ENCODE results near the gene PTRH1. TPM values are rescaled to one million over a fixed set of nuclear protein-coding genes. Genes with fewer than 3 reads are reported as not detected.

Gene PTRH1
- total RNA-seq, 1 experiment from 2014 or later, result 21.8 TPM

- DNase-seq (ENCODE audit: low read depth, low spot score), result no peak
- peaks cover 54 to 62% of the 10 kb centered on the region in 2 experiments for H3K4me1 ChIP-seq (ENCODE audit: control insufficient read depth in 1 of 2, insufficient read depth in 2 of 2, low read length in 2 of 2)
- peak overlapping the region; percentile 8; the same call in 1 of the 2 replicates for H3K27ac ChIP-seq (ENCODE audit: low read depth, low read length)
- no peak overlapping the region for H2AFZ ChIP-seq (ENCODE audit: low read depth, low read length, poor library complexity, severe bottlenecking)
- H3K4me3 ChIP-seq (replicated peaks in 1 of 2; ENCODE audit: low read depth in 1 of 2, low read length in 2 of 2), result no peak overlapping the region
- intact Hi-C loops (cut with micrococcal nuclease), result loop anchor here (5.0 kb wide), 2 partner anchors 111 to 201 kb away; partner anchors contain the start of gene STXBP1
- H3K79me2 ChIP-seq (ENCODE audit: insufficient read depth, low read length), result no peaks in the 10 kb centered on the region
- TF ChIP-seq SP1 (IDR thresholded peaks at IDR 0.05; ENCODE audit: low read depth) (no peak), ELF1 (IDR thresholded peaks at IDR 0.05; ENCODE audit: borderline replicate concordance, low read depth) (no peak), EGR1 (IDR thresholded peaks at IDR 0.05; ENCODE audit: low read depth) (no peak), POLR2AphosphoS5 (IDR thresholded peaks at IDR 0.05; ENCODE audit: low read depth, low read length) (no peak), EZH2phosphoT487 (IDR thresholded peaks at IDR 0.05; ENCODE audit: borderline replicate concordance) (no peak), YY1 (IDR thresholded peaks at IDR 0.05; ENCODE audit: extremely low read depth, insufficient replicate concordance, low read depth, low read length) (no peak), REST (IDR thresholded peaks at IDR 0.05; ENCODE audit: low read depth) (no peak)
- no peaks in the 10 kb centered on the region for H3K27me3 ChIP-seq (ENCODE audit: insufficient read depth, low read length)
- RAD21 ChIA-PET (ENCODE audit: low non-redundant PET in 1 of 2, low total read pairs in 2 of 2, uncharacterized antibody in 2 of 2, unreplicated experiment in 2 of 2), result no interaction called here
- H3K9me2 ChIP-seq (ENCODE audit: insufficient read depth), result no peaks in the 10 kb centered on the region
- no peaks in the 10 kb centered on the region for H3K9me3 ChIP-seq (ENCODE audit: control insufficient read depth in 1 of 2, insufficient read depth in 1 of 2, low read depth in 1 of 2, low read length in 2 of 2)
- no peak for ATAC-seq
- CTCF ChIA-PET, result interaction anchor here (2.7 kb wide), 1 partner anchor 12 kb away, joined by 17 read pairs; the partner anchor contains the start of gene TOR2A
- no TSS peak for BruUV-seq (replicated peaks)
- H3K4me2 ChIP-seq (ENCODE audit: low read length), result no peak overlapping the region
- H3K9ac ChIP-seq (ENCODE audit: low read length), result no peak overlapping the region
- POLR2A ChIA-PET, result interaction anchor here (1.1 kb wide), 1 partner anchor 12 kb away, joined by 3 read pairs; the partner anchor contains the start of gene TOR2A
- H3K36me3 ChIP-seq (ENCODE audit: control insufficient read depth in 1 of 2, insufficient read depth in 2 of 2, low read length in 2 of 2), result no peaks in the 10 kb centered on the region
- no peaks in the 10 kb centered on the region for H4K20me1 ChIP-seq (ENCODE audit: insufficient read depth)
Measured at GRCh38 chr9:127723013-127723412, 7.5 kb upstream of the PTRH1 start.
